ENCODE measurements around the gene C1QTNF3.
"Not testable (repeated sequence)": the region's sequence is repeated elsewhere in the genome, so short reads cannot be mapped to it uniquely, and the experiment has no call there.

The C1QTNF3 gene

DNA sequence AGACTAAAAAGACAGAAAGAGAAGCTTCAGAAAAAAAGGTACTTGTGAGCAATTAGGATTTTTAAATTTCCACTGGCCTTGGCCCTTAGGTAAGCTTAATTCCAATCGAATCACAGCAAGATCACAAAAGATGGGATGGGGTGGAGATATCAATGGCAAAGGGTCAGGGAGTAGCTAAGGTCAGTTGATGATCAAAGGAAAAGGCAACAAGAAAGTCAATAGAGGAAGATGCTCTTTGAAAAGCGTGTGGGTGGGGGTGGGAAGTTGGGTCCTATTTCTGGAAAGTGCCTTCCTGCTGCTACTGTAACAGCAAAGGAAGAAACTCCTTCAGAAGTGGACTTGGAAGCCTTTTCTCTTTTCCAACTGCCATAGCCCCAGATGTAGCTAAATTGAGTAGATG is 7.3 kb downstream of the C1QTNF3 start:
- ChIA-PET CTCF (no interaction called here), POLR2A (no interaction called here)
- no peak overlapping the region for H3K4me3 ChIP-seq (ENCODE audit: low read depth, low read length)
- TF ChIP-seq, protein P1, sequence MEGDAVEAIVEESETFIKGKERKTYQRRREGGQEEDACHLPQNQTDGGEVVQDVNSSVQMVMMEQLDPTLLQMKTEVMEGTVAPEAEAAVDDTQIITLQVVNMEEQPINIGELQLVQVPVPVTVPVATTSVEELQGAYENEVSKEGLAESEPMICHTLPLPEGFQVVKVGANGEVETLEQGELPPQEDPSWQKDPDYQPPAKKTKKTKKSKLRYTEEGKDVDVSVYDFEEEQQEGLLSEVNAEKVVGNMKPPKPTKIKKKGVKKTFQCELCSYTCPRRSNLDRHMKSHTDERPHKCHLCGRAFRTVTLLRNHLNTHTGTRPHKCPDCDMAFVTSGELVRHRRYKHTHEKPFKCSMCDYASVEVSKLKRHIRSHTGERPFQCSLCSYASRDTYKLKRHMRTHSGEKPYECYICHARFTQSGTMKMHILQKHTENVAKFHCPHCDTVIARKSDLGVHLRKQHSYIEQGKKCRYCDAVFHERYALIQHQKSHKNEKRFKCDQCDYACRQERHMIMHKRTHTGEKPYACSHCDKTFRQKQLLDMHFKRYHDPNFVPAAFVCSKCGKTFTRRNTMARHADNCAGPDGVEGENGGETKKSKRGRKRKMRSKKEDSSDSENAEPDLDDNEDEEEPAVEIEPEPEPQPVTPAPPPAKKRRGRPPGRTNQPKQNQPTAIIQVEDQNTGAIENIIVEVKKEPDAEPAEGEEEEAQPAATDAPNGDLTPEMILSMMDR (IDR thresholded peaks at IDR 0.05; ENCODE audit: insufficient read depth, low read length, missing control alignments) = no peak
- no peak for DNase-seq (ENCODE audit: low read depth, low spot score)

DNA sequence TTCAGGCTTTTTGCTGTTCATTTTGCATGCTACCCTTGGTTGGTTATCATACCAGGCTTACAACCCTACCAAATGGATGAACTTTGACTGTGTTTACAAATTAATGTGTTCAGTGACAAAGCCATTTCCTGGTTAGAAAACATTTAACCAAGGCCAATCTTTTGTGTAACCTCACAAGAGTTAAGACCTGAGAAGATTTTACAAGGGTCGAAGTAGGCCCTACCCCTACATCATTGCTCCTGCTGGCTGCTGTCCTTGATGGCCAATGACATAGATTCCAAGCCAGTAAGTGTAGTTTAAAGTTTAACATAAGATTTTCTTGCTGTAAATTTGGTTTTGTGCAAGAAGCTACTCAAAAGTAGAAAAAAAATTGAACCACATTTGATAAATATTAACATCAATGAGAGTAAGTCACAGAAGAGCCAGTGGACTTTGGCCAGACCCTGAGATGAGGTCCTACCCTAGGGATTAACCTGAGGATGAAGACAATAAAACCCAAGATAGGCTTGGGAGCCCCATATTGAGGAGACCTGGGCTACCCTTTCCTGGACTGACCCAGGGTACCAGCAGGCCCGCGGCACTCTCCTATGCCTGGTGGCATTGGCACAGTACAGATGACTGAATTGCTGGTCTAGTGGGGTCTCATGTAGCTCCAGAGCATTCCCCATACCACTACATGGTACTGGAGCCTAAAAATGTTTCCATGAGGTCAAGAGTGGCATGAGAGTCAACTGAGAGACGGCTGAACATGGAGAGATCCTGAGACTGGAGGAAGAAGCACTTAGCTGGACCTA is 8.3 kb downstream of the C1QTNF3 start:
- CTCF ChIA-PET = no interaction called here
- DNase-seq (ENCODE audit: low read depth, low spot score) = no peak
- POLR2A ChIA-PET = no interaction called here
- TF ChIP-seq, protein P1 (IDR thresholded peaks at IDR 0.05; ENCODE audit: insufficient read depth, low read length, missing control alignments) = no peak
- H3K4me3 ChIP-seq (ENCODE audit: low read depth, low read length) = no peak overlapping the region

GRCh38 chr5:34031966-34032365 is 11.0 kb downstream of the C1QTNF3 start:
- no peak for DNase-seq (ENCODE audit: low read depth, low spot score)
- H3K4me3 ChIP-seq (ENCODE audit: low read depth, low read length) = no peak overlapping the region
- CTCF ChIA-PET = no interaction called here
- POLR2A ChIA-PET = no interaction called here
- TF ChIP-seq, protein P1 (IDR thresholded peaks at IDR 0.05; ENCODE audit: insufficient read depth, low read length, missing control alignments) = no peak

DNA sequence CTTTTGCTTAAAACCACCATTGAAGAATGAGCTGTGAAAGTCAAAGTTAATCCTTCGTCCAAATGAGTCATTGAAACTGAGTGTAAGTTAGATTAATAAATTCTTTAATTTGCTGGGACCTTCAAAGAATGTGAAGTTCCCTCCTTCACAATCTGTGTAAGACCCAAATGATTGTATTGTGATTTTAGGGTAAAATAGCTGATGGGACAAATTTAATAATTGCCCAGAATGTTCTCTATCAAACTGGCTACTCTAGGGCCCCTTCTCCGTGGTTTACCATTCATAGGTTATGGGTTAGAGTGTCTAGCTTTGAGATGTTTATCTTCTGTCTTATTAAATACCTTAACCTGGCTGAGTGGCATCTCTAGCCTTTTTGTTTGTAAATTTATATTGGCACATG is 11.9 kb downstream of the C1QTNF3 start:
- TF ChIP-seq, protein P1 (IDR thresholded peaks at IDR 0.05; ENCODE audit: insufficient read depth, low read length, missing control alignments) = no peak
- H3K4me3 ChIP-seq (ENCODE audit: low read depth, low read length) = no peak overlapping the region
- ChIA-PET POLR2A (no interaction called here), CTCF (no interaction called here)
- DNase-seq (ENCODE audit: low read depth, low spot score) = no peak

DNA sequence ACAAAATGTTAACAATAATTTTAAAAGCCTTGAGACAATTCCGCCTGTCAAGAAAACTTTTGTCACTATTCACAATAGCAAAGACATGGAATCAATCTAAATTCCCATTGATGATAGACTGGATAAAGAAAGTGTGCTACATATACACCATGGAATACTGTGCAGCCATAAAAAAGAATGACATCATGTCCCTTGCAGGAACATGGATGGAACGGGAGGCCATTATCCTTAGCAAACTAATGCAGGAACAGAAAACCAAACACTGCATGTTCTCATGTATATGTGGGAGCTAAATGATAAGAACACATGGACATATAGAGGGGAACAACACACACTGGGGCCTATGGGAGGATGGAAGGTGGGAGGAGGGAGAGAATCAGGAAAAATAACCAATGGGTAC is 12.4 kb downstream of the C1QTNF3 start:
- DNase-seq (ENCODE audit: low read depth, low spot score); H3K4me3 ChIP-seq (ENCODE audit: low read depth, low read length); POLR2A ChIA-PET; CTCF ChIA-PET: not testable (repeated sequence)

DNA sequence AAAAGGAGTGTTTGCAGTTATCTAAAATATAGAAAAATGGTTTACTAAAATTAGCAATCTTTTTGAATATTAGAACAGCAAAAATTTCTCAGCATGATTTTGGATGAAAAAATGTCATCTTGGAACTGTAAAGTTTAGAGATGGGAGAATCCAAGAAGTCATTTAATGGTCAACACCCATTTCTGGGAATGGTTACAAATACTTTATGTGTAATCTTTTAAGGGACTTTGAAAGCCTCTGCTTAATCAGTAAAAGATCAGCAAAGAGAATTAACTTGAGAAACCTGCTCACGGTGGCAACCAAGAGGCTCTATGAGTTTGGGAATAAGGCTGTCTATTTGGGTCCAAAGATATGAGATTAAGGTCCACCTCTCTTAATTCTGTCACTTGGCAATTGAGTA is 13.0 kb downstream of the C1QTNF3 start:
- CTCF ChIA-PET = no interaction called here
- no peak for DNase-seq (ENCODE audit: low read depth, low spot score)
- H3K4me3 ChIP-seq (ENCODE audit: low read depth, low read length) = no peak overlapping the region
- POLR2A ChIA-PET = no interaction called here
- TF ChIP-seq, protein P1 (IDR thresholded peaks at IDR 0.05; ENCODE audit: insufficient read depth, low read length, missing control alignments) = no peak

DNA sequence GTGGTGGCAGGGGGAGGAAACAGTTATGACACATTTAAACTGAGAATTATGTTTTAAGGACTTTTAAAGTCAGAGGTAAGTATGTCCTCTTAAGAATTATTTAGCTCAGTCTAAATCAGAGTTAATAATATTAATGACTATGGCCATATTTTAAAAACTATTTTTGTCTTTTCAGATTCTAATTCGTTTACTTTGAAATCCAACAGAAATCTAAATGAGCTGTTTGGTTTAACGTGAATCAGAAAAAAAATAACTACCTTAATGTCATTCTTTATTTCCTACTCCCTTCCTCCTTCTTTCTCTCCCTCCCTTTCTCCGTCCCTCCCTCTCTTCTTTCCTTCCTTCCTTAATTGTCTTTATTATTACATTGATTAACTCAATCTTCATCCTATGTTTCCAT is 14.7 kb downstream of the C1QTNF3 start:
- no peak overlapping the region for H3K4me3 ChIP-seq (ENCODE audit: low read depth, low read length)
- POLR2A ChIA-PET = no interaction called here
- CTCF ChIA-PET = interaction anchor here (1.5 kb wide), 1 partner anchor 57 kb away, joined by 3 read pairs; no protein-coding TSS in a partner anchor
- no peak for DNase-seq (ENCODE audit: low read depth, low spot score)
- TF ChIP-seq, protein P1 (IDR thresholded peaks at IDR 0.05; ENCODE audit: insufficient read depth, low read length, missing control alignments) = no peak

Data from AG04449 (cell line).